HG03521 (cell line): ENCODE measurements around the gene TRABD2B.
A peak's percentile ranks its signal among the peaks of the same experiment; 100 is the strongest.

Experiments
- ATAC-seq: cut with Tn5 transposase; IDR thresholded peaks from one replicate; pipeline ENCODE4 v1.9.1; 2021; ENCODE audit warnings: mild to moderate bottlenecking, moderate library complexity; ENCODE audit not compliant: unreplicated experiment

TRABD2B gene

DNA sequence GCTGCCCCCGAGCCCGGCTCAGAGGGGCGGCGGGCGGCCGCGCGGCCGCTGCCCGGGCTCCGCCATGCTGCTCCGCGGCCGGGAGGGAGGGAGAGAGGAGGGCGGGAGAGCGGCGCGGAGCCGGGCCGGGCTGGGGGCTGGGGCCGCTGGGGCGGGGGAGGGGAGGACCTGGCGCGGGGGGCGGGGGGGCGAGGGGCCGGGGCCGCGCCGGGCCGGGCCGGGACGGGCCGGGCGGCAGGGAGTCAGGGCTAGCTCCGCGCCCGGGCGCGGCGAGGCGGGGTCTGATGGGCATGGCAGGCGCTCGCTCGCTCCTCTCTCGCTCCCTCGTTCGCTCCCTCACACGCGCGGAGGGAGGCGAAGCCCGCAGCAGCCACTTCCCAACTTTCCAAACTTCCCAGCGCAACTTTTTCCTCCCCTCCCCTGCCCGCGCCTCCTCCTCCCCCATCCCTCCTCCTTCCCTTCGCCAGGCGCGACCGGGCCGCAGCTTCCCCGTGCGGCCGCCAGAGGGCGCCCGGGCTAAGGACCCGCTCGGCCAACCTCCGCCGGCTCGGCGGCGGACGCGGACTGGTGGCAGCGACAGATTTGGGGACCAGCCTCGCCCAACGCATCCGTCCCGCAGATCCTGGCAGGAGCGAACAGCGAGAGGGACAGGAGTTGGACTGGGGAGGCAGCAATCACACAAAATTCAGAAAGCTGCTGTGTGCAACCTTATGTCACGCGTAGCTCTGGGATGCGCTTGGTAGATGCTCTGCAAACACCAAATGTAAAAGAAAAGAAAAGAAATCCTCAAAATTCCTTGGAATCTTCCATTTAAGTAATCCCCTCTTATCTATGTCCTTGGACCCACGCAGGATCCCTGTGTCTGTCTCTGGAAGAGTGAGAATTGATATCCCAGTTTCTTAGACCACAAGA, at the start of gene TRABD2B:
TRABD2B (minus strand) TSS at position 97 of the 912 bp plus-strand sequence.
- ATAC-seq = peak; percentile 81

DNA sequence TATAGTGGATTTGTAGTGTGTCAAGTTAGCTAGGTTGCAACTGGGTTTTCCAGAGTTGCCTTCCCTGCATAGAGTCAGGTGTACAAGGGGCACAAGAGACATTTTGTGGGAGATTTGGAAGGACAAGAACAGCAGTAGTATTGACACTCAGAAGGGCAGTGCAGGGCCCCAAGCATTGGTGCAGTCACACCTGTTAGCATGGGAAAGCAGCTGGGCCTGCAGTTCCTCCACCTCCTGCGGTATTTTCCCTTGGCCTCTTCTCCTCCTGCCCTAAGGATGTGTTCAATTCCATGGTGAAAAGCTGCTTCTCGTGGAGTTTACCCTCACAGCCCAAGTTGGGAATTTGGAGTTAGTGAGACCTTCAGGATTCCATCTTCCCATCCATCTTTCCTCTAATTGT, 47.1 kb upstream of the TRABD2B start:
- ATAC-seq = no peak

DNA sequence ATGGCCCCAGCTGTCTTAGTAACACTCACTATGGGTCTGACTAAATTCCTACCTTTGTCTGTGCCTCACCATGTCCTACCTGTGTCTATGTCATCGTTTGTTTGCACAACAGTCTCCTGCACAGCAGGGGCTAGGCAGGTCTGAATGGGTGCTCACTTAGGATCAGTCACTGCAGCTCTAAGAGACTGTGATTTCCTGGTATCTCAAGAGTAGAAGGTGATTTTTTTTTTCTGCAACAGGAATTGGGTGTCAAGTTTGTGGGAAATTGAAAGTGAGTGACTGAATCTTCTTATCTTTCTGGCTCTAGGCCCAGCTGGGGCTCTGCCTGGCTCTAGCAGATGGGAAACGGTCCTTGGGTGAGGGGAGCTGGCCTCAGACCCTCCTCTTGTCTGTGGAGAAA, 46.4 kb upstream of the TRABD2B start:
- no peak for ATAC-seq

DNA sequence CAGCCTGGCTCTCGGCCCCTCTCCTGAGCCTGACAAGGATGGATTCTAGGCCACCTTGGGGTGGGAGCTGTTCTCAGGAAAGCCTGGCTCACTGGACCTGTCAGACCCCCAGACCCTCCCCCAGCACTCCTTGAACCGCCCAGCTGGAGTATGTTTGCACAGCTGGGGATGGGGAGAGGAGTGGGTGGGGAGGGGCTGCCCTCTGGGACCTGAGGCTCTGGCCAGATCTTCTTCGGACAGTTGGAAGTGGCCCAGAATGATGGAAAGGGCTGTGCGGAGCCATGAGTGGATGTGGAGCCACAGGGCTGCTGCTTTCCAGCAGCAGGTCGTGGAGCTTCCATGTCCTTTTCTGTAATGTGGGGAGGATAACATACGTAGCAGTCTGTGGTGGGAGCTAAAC, 43.0 kb upstream of the TRABD2B start:
- ATAC-seq = no peak

DNA sequence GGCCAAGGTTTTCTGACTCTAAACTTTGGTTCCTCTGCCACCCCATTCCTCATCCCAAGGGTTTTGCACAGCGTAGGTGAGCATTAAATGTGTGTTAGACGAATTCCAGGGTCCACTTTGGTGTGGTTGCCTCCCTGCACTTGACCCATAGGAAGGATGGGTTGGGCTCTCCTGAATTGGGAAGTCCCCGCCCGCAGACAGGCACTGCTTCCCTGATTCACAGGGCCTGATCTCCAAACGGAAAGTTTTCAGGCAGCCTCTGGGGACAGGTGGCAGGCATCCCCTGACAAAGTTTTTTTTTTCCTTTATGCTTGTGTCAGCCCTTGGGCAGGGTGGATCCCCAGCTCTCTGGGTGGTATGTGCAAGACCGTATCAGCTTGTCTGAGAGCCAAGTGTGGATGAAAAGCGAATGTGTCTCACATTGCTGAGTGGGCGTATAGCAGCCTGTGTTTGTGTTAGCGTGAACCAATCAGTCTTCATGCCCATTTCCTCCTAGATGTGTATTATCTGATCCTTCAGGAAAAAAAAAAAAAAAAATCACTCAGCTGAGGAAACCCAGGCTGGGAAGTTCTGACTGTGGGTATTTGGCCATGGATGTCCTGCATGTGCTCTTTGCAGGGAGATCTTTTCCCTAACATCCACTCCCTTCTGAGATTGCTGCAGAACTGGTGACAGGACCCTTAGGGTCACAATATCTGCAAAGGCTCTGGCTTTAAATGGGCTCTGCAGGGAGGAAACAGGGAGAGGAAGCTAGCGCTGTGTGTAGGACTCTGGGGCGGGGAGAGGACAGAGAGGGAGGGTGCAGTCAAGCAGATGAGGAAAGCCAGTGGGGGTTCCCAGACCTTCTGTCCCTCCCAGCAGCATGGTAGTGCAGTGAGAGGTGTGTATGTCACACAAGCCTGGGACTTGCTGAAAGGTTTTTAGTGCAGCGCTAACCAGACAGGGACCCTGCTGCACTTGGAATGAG, 42.2 kb upstream of the TRABD2B start:
- ATAC-seq = no peak

DNA sequence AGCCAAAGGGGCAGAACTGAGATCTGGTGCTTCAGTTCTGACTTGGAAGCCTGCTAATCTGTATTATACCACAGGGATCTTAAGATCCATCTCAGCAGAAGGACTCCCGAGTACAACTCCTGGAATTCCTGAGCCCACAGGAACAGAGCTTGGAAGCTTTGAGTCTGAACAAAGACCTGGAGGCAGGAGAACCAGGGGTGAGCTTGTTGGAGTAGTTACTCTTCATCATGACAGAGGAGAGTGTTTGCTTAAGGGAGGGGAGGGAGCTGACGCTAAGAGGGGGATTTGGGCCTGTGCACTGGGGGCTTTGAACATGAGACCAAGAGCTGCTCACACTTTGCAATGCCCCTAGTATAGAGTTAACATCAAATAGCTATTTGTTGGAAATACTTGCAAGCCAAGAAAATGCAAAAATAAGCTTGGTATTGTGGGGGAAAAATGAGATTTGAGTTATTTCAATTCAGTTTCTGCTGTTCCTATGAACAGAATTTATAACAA, 41.1 kb upstream of the TRABD2B start:
- ATAC-seq = no peak

DNA sequence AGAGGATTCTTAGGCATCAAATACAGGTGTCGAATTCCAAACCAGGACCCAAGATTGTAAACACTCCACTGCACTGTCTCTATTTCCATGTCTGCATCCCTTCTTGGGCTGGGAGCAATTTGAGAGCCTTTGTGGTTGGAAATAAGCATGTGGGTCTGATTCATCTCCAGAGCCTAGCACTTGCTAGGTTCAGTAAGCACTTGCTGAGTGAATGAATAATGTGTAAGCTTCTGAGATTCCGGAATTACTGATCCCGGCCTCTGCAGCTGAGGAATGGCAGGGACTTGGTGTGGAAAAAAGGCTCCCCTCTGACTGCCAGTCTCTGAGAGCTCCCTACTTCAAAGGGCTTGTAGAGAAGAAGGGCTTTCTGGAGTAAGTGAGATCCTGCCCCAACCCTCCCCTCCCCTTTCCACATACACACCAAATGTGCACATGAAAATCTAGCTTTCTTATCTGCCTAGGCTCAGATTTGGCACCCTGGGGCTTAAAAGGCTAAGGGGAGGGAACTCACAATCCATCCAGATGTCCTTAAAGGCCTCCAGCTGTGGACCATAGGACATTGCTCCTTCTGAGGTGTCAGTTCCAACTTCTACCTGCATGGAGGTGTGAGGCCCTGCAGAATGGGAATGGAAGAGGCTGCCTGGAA, 39.6 kb upstream of the TRABD2B start:
- no peak for ATAC-seq

DNA sequence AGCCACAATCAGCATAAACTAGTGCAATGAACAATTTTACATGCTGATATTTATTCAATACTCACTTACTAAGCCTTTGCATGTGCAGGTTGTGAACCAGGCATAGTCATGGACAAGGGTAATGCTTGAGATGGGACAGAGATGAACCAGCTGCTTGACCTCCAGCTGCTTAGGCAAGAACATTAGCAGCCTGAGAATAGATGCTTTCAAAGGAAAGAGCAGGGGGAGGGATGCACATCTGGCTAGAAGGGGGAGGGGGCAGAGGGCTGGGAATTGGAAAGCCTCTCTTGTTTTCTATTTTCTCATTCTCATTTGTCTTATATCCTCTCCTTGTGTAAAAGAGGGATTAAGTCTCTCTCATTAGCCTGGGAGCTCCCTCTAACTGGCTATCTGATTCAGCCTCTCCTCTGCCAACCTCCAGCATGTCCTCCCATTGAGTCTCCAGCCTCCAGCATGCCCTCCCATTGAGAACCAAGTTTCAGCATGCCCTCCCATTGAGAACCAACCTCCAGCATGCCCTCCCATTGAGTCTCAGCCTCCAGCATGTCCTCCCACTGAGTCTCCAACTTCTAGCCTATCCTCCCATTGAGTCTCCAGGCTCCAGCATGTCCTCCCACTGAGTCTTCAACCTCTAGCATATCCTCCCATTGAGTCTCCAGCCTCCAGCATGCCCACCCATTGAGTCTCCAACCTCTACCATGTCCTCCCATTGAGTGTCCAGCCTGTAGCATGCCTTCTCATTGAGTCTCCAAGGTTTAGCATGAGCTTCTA, 38.4 kb upstream of the TRABD2B start:
- no peak for ATAC-seq

DNA sequence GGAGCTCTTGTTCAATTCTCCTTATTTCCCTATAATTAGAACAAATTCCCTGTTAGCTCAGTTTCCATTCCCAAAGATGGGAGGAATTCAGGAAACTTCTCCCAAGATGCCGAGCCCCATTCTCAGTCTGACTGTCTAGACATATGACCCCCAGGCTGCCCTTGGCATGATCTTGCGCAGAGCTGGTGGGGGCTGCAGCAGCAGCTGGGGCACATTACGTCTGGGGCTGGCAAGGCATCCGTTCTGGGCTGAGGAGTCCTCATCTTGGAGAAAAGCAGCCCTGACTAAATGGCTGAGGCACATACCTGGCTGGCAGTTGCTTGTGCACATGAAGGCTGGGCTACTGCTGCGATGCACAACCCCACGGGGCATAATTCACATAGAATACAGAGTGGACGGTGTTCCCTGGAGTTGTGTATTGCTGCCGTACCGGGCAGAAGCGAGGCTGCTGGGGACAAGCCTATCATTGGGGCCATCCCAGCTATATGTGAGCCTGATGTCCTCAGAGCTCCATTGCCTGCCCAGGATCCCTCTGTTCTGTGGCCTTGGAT, 36.4 kb upstream of the TRABD2B start:
- no peak for ATAC-seq

DNA sequence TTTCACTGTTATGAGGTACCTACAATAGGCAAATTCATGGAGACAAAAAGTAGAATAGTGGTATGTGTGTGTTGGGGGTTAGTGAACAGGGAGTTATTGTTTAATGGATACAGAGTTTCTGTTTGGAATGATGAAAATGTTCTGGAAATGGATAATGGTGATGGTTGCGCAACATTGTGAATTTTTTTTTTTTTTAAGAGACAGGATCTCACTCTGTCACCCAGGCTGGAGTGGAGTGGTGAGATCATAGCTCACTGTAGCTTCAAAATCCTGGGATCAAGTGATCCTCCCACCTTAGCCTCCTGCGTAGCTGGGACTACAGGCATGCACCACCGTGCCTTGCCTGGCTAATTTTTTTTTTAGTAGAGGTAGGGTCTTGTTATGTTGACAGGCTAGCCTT, 34.5 kb upstream of the TRABD2B start:
- ATAC-seq = no peak

DNA sequence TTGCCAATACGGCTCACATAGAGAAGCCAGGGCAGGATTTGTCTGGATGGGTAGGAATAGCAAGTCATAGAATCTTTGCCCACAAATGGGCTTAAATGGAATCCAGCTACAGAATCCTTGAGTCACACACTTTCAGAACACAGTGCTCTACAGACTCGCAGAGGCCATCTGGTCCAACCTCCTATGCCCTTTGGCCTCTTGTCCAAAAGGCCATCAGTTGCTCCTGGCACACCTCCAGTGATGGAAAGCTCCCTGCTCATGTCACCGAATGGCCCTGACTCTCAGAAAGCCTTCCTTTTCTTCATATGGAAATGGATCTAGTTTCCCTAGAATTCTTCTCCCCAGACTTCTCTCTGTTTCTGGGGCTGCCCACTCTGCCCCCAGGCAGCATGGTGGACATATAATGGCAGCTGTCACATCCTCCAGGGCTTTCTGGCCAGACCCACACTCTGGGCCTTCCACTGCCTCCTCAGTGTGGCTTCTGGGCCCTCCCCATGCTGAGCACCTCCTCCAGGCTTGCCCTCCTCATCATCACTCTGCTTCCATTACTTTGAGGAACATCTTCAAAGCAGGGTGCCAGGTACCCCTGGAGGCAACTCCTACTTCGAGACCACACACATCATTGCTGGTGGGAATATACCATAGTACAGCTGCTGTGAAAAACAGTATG, 33.6 kb upstream of the TRABD2B start:
- ATAC-seq = no peak

DNA sequence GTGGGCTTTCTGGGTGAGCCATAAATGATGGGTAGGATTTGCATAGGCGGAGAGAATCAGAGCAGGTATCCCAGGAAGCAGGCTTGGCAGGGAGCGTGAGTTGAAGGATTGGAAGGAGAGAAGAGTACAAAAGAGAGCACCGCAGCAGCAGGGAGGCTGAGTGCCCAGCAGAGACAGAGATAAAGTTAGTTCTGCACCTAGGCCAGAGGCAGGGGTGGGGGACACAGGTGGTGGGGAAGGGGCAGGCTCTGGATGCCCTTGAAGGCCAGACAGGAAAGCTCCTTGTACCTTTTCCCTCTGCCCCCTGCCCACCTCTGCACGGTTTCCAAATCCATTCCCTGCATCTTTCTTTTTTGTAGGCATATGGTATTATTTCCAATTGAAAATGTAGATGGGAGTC, 33.0 kb upstream of the TRABD2B start:
- ATAC-seq = no peak

DNA sequence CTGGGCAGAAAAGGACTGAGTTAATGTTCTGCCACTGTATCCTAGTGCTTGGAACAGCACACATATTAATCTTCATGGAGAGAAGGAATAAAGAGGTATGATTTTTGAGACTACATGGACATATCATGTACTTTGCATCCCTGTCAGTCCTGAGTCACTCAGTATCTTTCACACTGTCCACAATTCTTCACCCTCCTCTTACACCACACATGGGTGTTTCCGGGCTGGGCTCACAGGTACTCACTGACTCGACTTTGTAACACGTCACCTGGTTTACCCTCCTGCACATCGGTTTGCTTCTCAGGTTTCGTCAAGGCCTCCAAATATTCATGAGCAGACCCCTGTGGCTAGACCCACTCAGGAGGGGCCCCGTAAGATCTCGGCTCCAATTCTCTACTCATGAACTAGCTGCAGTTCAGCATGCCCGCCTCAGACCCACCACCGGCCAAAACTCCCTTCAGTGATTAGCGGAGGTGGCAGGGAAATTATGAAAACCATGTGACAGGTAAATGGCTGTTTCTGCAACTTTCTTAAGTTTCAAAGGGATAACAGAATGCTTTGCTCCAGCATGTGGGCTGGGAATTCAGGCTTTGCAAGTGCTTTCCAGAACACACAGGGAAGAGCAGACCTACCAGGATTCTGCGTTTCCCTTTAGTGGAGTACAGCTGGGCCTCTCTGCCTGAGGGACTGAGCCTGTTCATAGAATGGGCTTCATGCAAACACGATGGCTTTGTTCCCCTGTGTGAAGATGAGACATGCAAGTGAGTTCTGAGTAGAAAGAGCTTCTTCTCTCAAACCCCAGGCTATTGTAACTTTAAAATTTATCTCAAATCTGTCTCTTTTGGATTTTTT, 31.3 kb upstream of the TRABD2B start:
- ATAC-seq = no peak

DNA sequence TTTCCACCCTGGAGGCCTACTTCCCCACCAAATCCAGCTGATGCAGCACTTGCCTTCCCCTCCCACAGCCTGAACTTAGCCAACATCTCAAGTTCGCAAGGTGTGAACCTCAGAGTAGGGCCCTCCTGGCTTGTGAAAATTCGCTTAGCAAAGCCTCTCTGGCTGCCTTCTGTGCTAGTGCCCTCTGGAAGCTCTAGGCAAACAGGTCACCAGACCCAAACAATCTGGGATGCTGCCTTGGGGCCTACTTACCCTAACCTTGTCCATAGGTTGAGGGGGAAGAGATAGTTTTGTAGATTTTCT, 30.3 kb upstream of the TRABD2B start:
- no peak for ATAC-seq

DNA sequence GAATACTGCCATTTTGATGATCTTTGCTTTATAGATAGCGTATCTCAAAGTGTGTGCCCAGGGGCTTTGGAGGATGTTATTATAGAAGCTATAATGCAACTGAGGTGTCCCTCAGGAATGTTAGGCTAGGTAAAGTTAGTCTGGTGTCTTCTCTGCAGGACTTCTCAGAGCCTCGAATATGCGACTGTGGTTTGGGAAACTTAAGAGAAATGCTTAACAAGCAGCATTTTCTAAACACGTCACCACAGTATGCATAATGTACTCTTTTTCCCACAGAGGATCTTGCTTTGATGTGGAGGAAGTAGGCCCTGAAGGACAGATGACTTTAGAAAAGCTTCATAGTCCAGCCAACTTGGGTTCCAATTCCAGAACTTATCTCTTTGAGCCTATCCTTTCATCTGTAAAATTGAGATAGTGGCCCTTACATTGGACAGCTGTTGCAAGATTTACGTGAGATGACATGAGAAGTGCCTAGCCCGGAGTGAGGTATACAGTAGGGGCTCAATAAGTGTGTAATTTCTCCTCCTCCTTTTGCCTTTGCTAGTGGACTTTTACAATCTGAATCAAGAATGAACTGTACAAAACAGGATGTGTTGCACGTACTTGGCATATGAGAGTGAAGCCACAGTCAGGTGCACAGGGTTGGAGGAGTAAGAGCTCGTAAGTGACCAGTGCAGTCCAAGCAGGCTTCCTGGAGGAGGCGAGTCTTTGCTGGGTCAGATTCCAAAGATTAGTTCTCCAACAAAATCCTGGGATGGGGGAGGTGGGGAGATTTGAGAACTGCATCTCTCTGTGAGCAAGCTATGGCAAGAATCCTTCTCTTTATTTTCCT, 29.7 kb upstream of the TRABD2B start:
- no peak for ATAC-seq

DNA sequence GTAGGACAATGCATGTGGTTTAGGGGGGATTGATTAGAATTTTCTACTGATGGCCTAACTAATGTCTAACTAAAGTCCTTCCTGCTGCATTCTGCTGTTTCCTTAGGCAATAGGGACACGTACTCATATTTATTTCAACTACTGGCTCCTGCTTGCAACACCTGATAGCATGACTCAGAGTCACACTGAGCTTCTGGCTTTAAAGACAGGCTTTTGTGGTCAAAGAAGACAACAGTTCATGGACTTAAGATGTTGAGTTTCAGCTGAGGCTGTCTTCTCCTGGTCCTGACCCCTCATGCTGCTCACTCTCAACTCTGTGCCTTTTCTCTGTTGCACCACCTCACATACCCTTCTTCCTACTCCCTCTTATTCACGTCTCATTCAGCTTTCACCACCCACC, 29.1 kb upstream of the TRABD2B start:
- ATAC-seq = no peak

DNA sequence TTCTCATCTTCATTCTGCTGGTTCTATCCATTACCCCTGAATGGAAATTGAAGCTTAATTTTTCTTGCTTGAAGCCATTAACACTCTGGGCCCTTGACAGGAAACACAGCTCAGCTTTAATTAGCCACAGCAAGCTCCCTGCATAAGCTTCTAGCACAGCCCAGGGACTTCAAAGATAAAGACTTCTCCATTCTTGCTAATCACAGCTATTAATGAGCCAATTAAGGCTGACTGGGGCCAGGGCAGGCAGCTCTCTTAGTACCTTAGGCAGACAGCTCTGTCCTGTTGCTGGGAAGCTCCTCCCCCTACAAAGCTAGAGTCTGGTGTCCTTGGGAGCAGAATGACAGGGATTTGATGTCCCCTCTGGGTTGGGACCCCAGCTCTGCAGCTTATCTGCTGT, 27.9 kb upstream of the TRABD2B start:
- no peak for ATAC-seq

DNA sequence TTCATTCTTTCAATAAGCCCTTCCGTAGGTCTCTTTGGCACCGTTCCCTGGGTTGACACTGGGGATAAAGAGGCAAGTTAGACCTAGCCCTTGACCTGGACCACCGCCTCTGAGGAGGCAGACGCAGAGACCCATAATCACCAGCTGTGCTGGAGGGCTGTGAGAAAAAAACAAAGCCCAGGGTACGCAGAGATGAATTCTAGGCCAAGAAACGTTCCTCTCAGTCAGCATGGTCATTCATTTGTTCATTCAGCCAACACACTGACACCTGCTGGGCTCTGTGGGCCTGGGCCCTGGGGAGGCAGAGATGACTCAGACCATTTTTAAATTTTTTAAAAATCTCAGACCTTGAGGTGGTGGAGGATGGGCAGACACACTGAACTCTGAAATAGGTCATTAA, 26.3 kb upstream of the TRABD2B start:
- ATAC-seq = no peak
